Activated CD8-positive, alpha-beta memory T cell treated with anti-CD3 and anti-CD28 coated beads, Interleukin-2, amount 50 U/mL, for 1 hour (primary cell): ENCODE results near the gene OOEP.
A peak's percentile ranks its signal among the peaks of the same experiment; 100 is the strongest.
"Not testable (repeated sequence)": the region's sequence is repeated elsewhere in the genome, so short reads cannot be mapped to it uniquely, and the experiment has no call there.

ENCODE experiments used
- DNase-seq: peaks from one replicate; pipeline ENCODE4 v3.0.0-alpha.2; 2020; ENCODE audit errors: extremely low read depth

The OOEP gene

GRCh38 chr6:73369563-73369962, at the start of gene OOEP:
OOEP (minus strand) TSS chr6:73369897; CDS start chr6:73369792, 105 bp downstream.
- no peak for DNase-seq

- DNase-seq = no peak
These were observed 48.5 kb upstream of the OOEP start for GRCh38 chr6:73418081-73418741.

DNA sequence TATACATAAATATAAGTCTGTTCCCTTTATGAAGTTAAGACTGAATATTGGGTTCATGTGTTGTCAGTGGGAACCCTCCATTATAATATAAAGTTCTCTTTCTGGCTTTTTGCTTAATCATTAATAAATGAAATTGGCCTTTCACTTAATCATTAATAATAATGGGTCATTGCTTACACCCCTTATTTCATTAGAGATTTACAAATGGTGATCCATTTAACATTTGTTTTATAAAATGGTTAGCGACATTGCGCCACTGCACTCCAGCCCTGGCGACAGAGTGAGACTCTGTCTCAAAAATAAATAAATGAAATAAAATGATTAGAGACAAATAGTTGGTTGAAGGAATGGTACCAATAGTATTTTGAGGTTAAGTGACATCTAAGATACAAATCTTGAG, 43.4 kb upstream of the OOEP start:
- DNase-seq = no peak

- no peak for DNase-seq
These were observed 39.7 kb upstream of the OOEP start for GRCh38 chr6:73409395-73409794.

DNA sequence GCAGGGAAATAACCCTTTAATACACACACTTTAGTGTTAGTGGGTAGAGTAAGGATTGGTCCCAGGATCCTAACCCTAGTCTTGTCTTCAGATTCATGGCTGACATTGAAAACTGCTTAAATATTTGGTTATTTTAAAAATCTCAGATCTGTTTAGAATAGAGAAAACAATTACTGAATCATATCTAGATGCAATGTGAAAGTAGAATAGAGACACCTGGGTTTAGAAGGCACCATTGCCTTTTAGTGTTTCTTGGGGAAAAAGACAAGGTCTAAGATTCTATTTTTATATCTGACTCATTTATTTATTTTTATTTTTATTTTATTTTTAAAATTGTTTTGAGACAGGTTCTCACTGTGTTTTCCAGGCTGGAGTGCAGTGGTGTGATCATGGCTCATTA, 31.0 kb upstream of the OOEP start:
- no peak for DNase-seq

GRCh38 chr6:73395875-73396274, 26.2 kb upstream of the OOEP start:
- no peak for DNase-seq

- DNase-seq = no peak
These were observed 25.1 kb upstream of the OOEP start, which contains the start of gene DDX43 for GRCh38 chr6:73394577-73395354. DDX43 (plus strand) TSS chr6:73394828; CDS start chr6:73394906, 78 bp downstream.

- DNase-seq = no peak
These were observed 23.6 kb upstream of the OOEP start for GRCh38 chr6:73393278-73393677.

- DNase-seq = not testable (repeated sequence)
These were observed 22.5 kb upstream of the OOEP start for GRCh38 chr6:73392188-73392587.

GRCh38 chr6:73391675-73392074, 22.0 kb upstream of the OOEP start:
- DNase-seq = no peak

DNA sequence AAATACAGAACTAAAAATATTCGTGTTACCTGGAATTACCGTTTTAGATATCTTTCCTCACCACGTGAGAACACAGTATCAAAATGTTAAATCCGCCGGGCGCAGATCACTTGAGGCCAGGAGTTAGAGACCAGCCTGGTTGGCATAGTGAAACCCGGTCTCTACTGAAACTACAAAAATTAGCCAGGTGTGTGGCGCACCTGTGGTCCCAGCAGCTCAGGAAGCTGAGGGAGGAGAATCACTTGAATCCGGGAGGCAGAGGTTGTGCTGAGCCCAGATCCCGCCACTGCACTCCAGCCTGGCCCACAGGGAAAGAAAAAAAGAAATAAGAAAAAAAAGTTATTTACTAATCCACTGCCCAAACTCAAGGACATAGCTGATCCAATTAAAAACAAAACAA, 20.2 kb upstream of the OOEP start:
- no peak for DNase-seq

GRCh38 chr6:73388800-73389512, 19.3 kb upstream of the OOEP start:
- DNase-seq = peak; percentile 5

DNA sequence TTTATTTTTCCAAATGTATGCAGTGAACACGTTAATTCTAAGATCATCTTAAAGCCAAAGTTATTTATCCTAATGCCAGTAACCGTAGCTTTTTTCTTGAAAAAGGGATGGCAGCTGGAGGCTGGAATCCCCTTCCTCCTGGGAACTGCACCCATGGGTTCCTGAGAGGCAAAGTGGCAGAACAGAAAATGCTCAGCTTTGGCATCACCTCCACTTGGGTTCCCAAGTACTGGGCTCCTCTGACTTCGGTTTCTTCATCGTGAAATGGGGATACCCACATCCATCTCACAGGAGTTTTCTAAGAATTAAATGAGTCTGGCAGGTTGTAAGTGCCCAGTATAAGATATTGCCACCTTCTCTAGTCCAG, 18.7 kb upstream of the OOEP start:
- no peak for DNase-seq

DNA sequence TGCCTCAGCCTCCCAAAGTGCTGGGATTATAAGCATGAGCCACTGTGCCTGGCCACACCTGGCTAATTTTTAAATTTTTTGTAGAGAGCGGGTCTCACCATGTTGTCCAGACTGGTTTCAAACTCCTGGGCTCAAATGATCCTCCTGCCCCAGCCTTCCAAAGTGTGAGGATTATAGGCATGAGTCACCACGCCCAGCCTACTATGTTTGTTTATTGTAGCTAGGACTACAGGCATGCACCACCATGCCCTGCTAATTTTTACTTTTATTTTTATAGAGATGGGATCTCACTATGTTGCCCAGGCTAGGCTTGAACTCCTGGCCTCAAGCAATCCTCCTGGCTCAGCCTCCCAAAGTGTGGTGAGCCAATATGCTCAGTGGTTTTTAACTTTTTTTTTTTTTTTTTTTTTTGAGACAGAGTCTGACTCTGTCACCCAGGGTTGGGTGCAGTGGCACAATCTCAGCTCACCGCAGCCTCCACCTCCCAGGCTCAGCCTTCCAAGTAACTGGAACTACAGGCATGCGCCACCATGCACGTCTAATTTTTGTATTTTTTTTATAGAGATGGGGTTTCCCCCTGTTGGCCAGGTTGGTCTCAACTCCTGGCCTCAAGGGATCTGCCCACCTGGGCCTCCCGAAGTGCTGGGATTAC, 12.9 kb upstream of the OOEP start:
- no peak for DNase-seq

DNA sequence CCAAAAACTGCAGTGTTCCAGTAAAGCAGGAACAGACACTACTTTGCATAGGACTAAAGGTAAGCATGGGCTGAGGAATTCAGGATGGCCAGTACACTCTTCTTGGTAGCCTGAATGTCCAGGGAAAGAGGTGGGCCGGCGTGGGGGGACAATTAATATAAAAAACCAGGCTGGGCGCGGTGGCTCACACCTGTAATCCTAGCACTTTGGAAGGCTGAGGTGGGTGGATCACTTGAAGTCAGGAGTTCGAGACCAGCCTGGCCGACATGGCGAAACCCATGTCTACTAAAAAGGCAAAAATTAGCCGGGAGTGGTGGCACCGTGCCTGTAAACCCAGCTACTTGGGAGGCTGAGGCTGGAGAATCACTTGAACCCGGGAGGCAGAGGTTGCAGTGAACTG, 11.8 kb upstream of the OOEP start:
- not testable (repeated sequence) for DNase-seq

- no peak for DNase-seq
These were observed 7.5 kb upstream of the OOEP start for GRCh38 chr6:73377225-73377624.

DNA sequence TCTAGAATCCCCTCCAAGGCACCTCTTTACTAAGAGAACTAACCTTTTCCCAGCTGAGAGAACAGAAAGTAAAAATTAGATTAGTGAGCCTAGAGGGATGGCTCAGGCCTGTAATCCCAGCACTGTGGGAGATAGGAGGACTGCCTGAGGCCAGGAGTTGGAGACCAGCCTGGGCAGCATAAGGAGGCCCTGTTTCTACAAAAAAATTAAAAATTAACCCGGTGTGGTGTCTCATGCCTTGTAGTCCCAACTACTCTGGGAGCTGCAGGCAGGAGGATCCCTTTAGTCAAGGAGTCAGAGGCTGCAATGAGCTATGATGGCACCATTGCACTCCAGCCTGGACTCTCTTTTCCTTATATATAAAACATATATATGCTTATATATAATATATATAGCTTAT, 5.5 kb upstream of the OOEP start:
- DNase-seq = no peak

DNA sequence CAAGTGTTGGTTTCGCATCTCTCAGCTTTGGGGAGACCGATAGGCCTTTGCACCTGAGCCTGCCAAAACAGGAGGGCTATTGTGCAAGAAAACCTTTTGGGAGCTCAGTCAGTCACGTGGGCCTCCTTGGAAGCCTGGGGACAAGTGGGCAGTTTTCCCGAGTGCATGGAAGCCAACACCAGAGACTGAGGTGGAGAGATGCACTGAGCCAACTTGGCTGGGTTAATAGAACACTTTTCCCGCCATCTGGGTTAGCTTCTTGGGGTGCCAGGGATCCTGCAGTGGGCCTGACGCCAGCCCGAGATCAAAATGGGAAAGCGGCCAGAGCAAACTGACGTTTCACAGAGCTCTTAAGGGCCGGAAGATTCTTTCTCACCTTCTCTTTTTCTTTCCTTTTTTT, 2.8 kb upstream of the OOEP start:
- DNase-seq = no peak

GRCh38 chr6:73371984-73372383, 2.3 kb upstream of the OOEP start:
- DNase-seq = no peak

DNA sequence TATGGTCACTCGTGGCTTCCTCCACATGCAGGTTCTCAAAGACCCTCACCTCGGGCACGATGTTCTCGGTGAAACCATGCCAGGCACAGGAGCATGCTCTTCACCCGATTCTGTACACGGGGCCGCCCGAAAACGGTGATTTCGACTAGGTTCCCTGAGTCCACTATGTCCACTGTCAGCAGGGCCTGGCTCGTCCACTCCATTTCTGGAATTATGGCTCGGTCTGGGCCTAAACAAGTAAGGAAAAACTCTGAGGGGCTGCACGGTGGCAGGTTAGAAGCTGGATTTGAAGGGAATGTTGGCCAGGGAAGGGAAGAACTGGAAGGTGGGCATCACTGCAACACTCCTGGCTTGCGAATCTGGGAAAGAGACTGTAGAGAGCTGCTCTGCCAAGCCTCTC, 540 bp downstream of the OOEP start:
- no peak for DNase-seq

GRCh38 chr6:73368675-73369074, 1.0 kb downstream of the OOEP start:
- no peak for DNase-seq

- DNase-seq = no peak
These were observed 1.8 kb downstream of the OOEP start for GRCh38 chr6:73367761-73368355.
